Neuronal stem cell (in vitro differentiated cells): ENCODE results near the gene ASXL3.

Experiments used
- DNase-seq: peaks from one replicate; pipeline ENCODE4 v3.0.0-alpha.2; 2013; ENCODE audit warnings: low spot score
- H2AFZ ChIP-seq: one replicate; pipeline ENCODE4 v1.6.1; 2013; ENCODE audit warnings: mild to moderate bottlenecking, low read length, inconsistent platforms
- H2AK5ac ChIP-seq: 2 replicates; pipeline ENCODE4 v1.6.1; 2013; ENCODE audit warnings: low read depth, mild to moderate bottlenecking, inconsistent platforms, low read length, moderate library complexity, mixed read lengths
- H2BK120ac ChIP-seq: 2 replicates; pipeline ENCODE4 v1.6.1; 2013; ENCODE audit warnings: low read depth, mild to moderate bottlenecking, inconsistent platforms, low read length, moderate library complexity, mixed read lengths
- H2BK12ac ChIP-seq: one replicate; pipeline ENCODE4 v1.6.1; 2013; ENCODE audit warnings: low read length, inconsistent platforms
- H2BK15ac ChIP-seq: 2 replicates; pipeline ENCODE4 v1.6.1; 2013; ENCODE audit warnings: mild to moderate bottlenecking, low read length, inconsistent platforms, mixed read lengths
- H2BK5ac ChIP-seq: one replicate; pipeline ENCODE4 v1.6.1; 2013; ENCODE audit warnings: inconsistent platforms, mild to moderate bottlenecking, low read length, moderate library complexity
- H3K14ac ChIP-seq: one replicate; pipeline ENCODE4 v1.6.1; 2013; ENCODE audit warnings: low read length, inconsistent platforms
- H3K18ac ChIP-seq: 2 replicates; pipeline ENCODE4 v1.6.1; 2013; ENCODE audit warnings: low read length, inconsistent platforms
- H3K23ac ChIP-seq: 2 replicates; pipeline ENCODE4 v1.6.1; 2013; ENCODE audit warnings: low read depth, mild to moderate bottlenecking, mixed read lengths, low read length, inconsistent platforms; ENCODE audit not compliant: poor library complexity
- H3K27ac ChIP-seq: replicated peaks from 3 replicates; pipeline ENCODE4 v1.5.1; 2013; ENCODE audit warnings: low read length, inconsistent platforms
- H3K27me3 ChIP-seq, 3 experiments: 2 replicates each; pipeline ENCODE4 v1.6.1; 2013; ENCODE audit warnings: low read length in 3 of 3, mild to moderate bottlenecking in 2 of 3, inconsistent platforms in 1 of 3, low read depth in 1 of 3, mixed read lengths in 1 of 3, moderate library complexity in 1 of 3; ENCODE audit not compliant: control insufficient read depth in 3 of 3, insufficient read depth in 3 of 3
- H3K36me3 ChIP-seq, 2 donors: replicated peaks in 1 of 2; 2 replicates each; pipeline ENCODE4 v1.6.1; 2013; ENCODE audit warnings: low read length in 2 of 2; ENCODE audit not compliant: control insufficient read depth in 2 of 2, insufficient read depth in 2 of 2
- H3K4ac ChIP-seq: 2 replicates; pipeline ENCODE4 v1.6.1; 2013; ENCODE audit warnings: inconsistent platforms, mild to moderate bottlenecking, low read length, moderate library complexity
- H3K4me1 ChIP-seq, 2 donors: 1 replicate in 1 of 2; 2 replicates in 1 of 2; pipeline ENCODE4 v1.6.1; 2013; ENCODE audit warnings: low read length in 2 of 2, low read depth in 1 of 2; ENCODE audit not compliant: control insufficient read depth in 2 of 2, insufficient read depth in 1 of 2
- H3K4me2 ChIP-seq: one replicate; pipeline ENCODE4 v1.6.1; 2013; ENCODE audit warnings: mild to moderate bottlenecking, low read length, inconsistent platforms; ENCODE audit not compliant: insufficient read depth, poor library complexity, severe bottlenecking
- H3K4me3 ChIP-seq, 2 donors: 2 replicates each; pipeline ENCODE4 v1.5.1; 2013; ENCODE audit warnings: low read length in 2 of 2, mild to moderate bottlenecking in 2 of 2, inconsistent platforms in 1 of 2, moderate library complexity in 1 of 2
- H3K79me1 ChIP-seq: one replicate; pipeline ENCODE4 v1.6.1; 2013; ENCODE audit warnings: low read depth, mild to moderate bottlenecking, inconsistent platforms, low read length, moderate library complexity
- H3K9ac ChIP-seq: one replicate; pipeline ENCODE4 v1.6.1; 2013; ENCODE audit warnings: mild to moderate bottlenecking, low read depth, low read length, inconsistent platforms; ENCODE audit not compliant: poor library complexity
- H3K9me3 ChIP-seq, 2 donors: replicated peaks in 1 of 2; 2 replicates each; pipeline versions ENCODE3 to v1.6.1; 2013; ENCODE audit warnings: low read length in 2 of 2, mild to moderate bottlenecking in 2 of 2, inconsistent platforms in 1 of 2, low read depth in 1 of 2, mixed read lengths in 1 of 2, moderate library complexity in 1 of 2; ENCODE audit not compliant: control insufficient read depth in 2 of 2, insufficient read depth in 1 of 2
- H4K8ac ChIP-seq: one replicate; pipeline ENCODE4 v1.6.1; 2013; ENCODE audit warnings: low read depth, mild to moderate bottlenecking, inconsistent platforms, low read length, moderate library complexity
- H4K91ac ChIP-seq: one replicate; pipeline ENCODE4 v1.6.1; 2013; ENCODE audit warnings: low read length, low read depth, mild to moderate bottlenecking, inconsistent platforms; ENCODE audit not compliant: poor library complexity
- WGBS, 2 donors: extraction: QIAGEN DNeasy Blood & Tissue Kit; methylation state at CpG; one replicate each; pipeline ENCODE4 v1.1.7; 2013; ENCODE audit warnings: missing lambda C conversion rate in 2 of 2, mixed read lengths in 1 of 2; ENCODE audit not compliant: insufficient read length in 2 of 2, insufficient replicate concordance in 1 of 2; ENCODE audit errors: extremely low coverage in 2 of 2; 5-methylcytosine and 5-hydroxymethylcytosine counted together

ASXL3 gene

GRCh38 chr18:33653231-33653630, 75.2 kb downstream of the ASXL3 start:
- no peak overlapping the region for H3K23ac ChIP-seq
- WGBS, 2 donors = no CpG with 5 or more reads among the region's 3 CpGs

DNA sequence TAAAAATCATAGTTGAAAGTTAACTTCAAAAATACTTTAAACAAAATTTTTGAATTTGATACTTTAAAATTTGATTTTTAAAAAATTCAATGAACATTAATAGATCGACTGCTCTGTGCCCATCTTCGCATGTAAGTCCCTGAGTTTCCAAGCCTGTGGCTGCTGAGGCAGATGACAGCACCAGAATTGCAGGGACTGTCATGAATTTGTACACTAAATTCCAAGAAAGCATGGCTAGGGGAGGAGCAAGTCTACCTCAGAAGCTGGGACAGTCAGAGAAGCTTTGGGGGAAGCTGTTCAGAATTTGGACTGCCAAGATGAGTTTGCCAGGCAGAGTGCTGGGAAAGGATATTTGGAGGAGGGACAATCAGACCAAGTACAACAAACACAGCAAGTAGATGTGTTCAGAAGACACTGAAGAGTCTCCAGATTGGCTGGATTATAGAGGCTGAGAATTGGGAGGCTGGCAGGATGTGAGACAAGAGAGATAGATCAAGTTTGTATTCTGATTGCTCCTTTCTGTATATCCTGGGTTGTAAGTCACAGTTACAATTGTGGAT, 79.0 kb downstream of the ASXL3 start:
- Histone ChIP-seq H3K9ac (no peak overlapping the region), H3K14ac (no peak overlapping the region), H4K91ac (no peak overlapping the region), H3K79me1 (no peaks in the 10 kb centered on the region), H3K27ac (no peak overlapping the region), H3K4me3 (no peak overlapping the region), H3K4ac (no peak overlapping the region), H3K4me2 (no peak overlapping the region), H2BK120ac (no peak overlapping the region), H2AK5ac (no peak overlapping the region), H2BK12ac (no peak overlapping the region), H2AFZ (no peak overlapping the region), H4K8ac (no peak overlapping the region), H3K18ac (no peak overlapping the region), H3K4me1 (no peaks in the 10 kb centered on the region), H3K9me3 (no peaks in the 10 kb centered on the region), H3K27me3 (no peaks in the 10 kb centered on the region), H2BK5ac (no peak overlapping the region), H3K23ac (no peak overlapping the region), H2BK15ac (no peak overlapping the region), H3K36me3 (peaks cover 0 to 11% of the 10 kb centered on the region in 2 donors)
- WGBS, 2 donors = no CpG with 5 or more reads among the region's 2 CpGs
- no peak for DNase-seq

More at GRCh38 chr18:33653231-33653630, 75.2 kb downstream of the ASXL3 start:
- Histone ChIP-seq H3K27me3 (no peaks in the 10 kb centered on the region), H3K4me3 (no peak overlapping the region), H2BK15ac (no peak overlapping the region), H3K4me2 (no peak overlapping the region), H3K18ac (no peak overlapping the region), H2BK5ac (no peak overlapping the region), H4K91ac (no peak overlapping the region), H4K8ac (no peak overlapping the region), H2BK120ac (no peak overlapping the region), H3K4ac (no peak overlapping the region), H3K79me1 (no peaks in the 10 kb centered on the region), H2BK12ac (no peak overlapping the region), H2AFZ (no peak overlapping the region), H3K27ac (no peak overlapping the region), H3K36me3 (no peaks in the 10 kb centered on the region), H3K9ac (no peak overlapping the region), H3K14ac (no peak overlapping the region), H3K4me1 (no peaks in the 10 kb centered on the region), H3K9me3 (no peaks in the 10 kb centered on the region), H2AK5ac (no peak overlapping the region)
- no peak for DNase-seq

GRCh38 chr18:33660696-33661310, 82.8 kb downstream of the ASXL3 start:
- Histone ChIP-seq H3K14ac (no peak overlapping the region), H3K18ac (no peak overlapping the region), H3K9ac (no peak overlapping the region), H3K27ac (no peak overlapping the region), H3K9me3 (no peaks in the 10 kb centered on the region), H3K4me2 (no peak overlapping the region), H2AK5ac (no peak overlapping the region), H3K36me3 (peaks cover 0 to 23% of the 10 kb centered on the region in 2 donors), H3K4me3 (no peak overlapping the region), H2AFZ (no peak overlapping the region), H2BK15ac (no peak overlapping the region), H3K27me3 (no peaks in the 10 kb centered on the region), H4K91ac (no peak overlapping the region), H2BK120ac (no peak overlapping the region), H3K79me1 (no peaks in the 10 kb centered on the region), H4K8ac (no peak overlapping the region), H3K23ac (no peak overlapping the region), H2BK12ac (no peak overlapping the region), H3K4ac (no peak overlapping the region), H3K4me1 (no peaks in the 10 kb centered on the region), H2BK5ac (no peak overlapping the region)
- no peak for DNase-seq
- WGBS, 2 donors = no CpG with 5 or more reads among the region's 2 CpGs

DNA sequence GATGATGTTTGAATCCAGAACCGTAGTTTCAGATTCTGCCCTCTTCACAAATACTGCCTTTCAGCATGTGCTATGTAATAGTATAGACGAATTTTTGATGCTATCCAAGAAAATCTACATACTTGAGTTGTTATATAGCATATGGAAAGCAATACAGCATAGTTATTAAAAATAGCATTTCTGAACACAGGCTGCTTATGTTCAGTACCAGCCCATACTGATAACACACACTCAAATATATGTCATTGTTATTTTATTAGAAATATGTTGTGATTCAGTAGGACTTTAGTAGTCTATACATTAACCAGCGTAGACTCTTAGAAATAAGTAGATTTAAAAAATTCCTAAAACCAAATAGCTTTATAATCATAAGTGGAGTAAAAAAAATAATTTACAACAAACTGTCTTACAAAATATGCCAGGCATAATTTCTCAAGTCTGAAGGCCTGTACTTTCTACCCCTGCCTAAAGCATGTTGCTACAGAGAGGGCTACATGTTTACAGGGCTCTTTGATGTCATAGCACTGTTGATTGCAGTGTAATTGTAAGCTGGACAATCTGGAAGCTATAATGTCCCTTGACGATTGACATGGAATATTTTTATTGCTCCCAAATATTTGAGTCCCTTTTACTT, 86.3 kb downstream of the ASXL3 start:
- Histone ChIP-seq H3K18ac (no peak overlapping the region), H3K9me3 (no peaks in the 10 kb centered on the region), H3K14ac (no peak overlapping the region), H3K27me3 (no peaks in the 10 kb centered on the region), H2BK12ac (no peak overlapping the region), H2BK15ac (no peak overlapping the region), H3K4me3 (no peak overlapping the region), H2AK5ac (no peak overlapping the region), H2BK120ac (no peak overlapping the region), H3K9ac (no peak overlapping the region), H3K4me1 (no peaks in the 10 kb centered on the region), H4K8ac (no peak overlapping the region), H2BK5ac (no peak overlapping the region), H2AFZ (no peak overlapping the region), H3K79me1 (no peaks in the 10 kb centered on the region), H3K27ac (no peak overlapping the region), H3K36me3 (peaks cover 0 to 23% of the 10 kb centered on the region in 2 donors), H3K4ac (no peak overlapping the region), H3K4me2 (no peak overlapping the region), H3K23ac (no peak overlapping the region), H4K91ac (no peak overlapping the region)
- WGBS, 2 donors = no CpG with 5 or more reads among the region's 4 CpGs
- no peak for DNase-seq
